Measurements from ENCODE around the gene VGF. TPM values are rescaled to one million over a fixed set of nuclear protein-coding genes. Genes with fewer than 3 reads are reported as not detected.
"Not testable (repeated sequence)": the region's sequence is repeated elsewhere in the genome, so short reads cannot be mapped to it uniquely, and the experiment has no call there.

The VGF gene
- total and polyA plus RNA-seq, 3 donors from 2014 or later = 0.87 to 2.3 (median 1.2) TPM

GRCh38 chr7:101113836-101114235, 51.5 kb downstream of the VGF start:
- no peaks in the 10 kb centered on the region for H3K27me3 ChIP-seq
- 86 to 90% methylated on average over 11 of the region's 11 CpGs for WGBS, 2 donors
- peaks cover 25% of the 10 kb centered on the region for H3K4me1 ChIP-seq
- H3K9me3 ChIP-seq = no peaks in the 10 kb centered on the region
- intact Hi-C loops (cut with DNase I; ENCODE audit: low total_unique reads) = no loop called here
- H3K27ac ChIP-seq = peak overlapping the region; percentile 82 to 92
- TF ChIP-seq POLR2A (IDR thresholded peaks at IDR 0.05) (no peak), CTCF (IDR thresholded peaks at IDR 0.05) (no peak)
- no peaks in the 10 kb centered on the region for H3K36me3 ChIP-seq (ENCODE audit: low read depth, missing control alignments)
- DNase-seq = no peak
- H3K4me3 ChIP-seq = no peak overlapping the region

GRCh38 chr7:101113140-101113539, 52.2 kb downstream of the VGF start:
- H3K27me3 ChIP-seq; H3K36me3 ChIP-seq (ENCODE audit: low read depth, missing control alignments); intact Hi-C loops (cut with DNase I; ENCODE audit: low total_unique reads); DNase-seq; H3K4me3 ChIP-seq; H3K9me3 ChIP-seq: not testable (repeated sequence)
- WGBS, 2 donors = 88 to 94% methylated on average over 7 of the region's 7 CpGs
- Histone ChIP-seq H3K27ac (peak overlapping the region; percentile 82 to 92), H3K4me1 (peaks cover 24% of the 10 kb centered on the region)

Small RNA genes within 50 kb of the gene (microRNA-seq; reads per million reads assigned to microRNA genes)
- 0 reads per million in 2 donors for gene MIR4653 (ENCODE audit: borderline number of aligned reads in 2 of 2, borderline replicate concordance in 1 of 2)

Small RNA genes within 50 kb of the gene (small RNA-seq; reads per million reads assigned to genes)
- 0 reads per million in 2 donors for gene MIR4653

Other genes starting within 250 kb of the VGF start
- 1 to 10 TPM; 1.6 to 2.1 TPM for gene MUC3A, start 216.0 kb downstream of the VGF start, total RNA-seq
- 1.5 TPM for gene MUC3A, start 216.0 kb downstream of the VGF start, polyA plus RNA-seq (ENCODE audit: insufficient read depth, low read depth, low replicate concordance)
- gene MUC12, start 196.0 kb downstream of the VGF start, total RNA-seq = 1 to 10 TPM; 3.5 to 6.2 TPM
- 5.3 TPM for gene MUC12, start 196.0 kb downstream of the VGF start, polyA plus RNA-seq (ENCODE audit: insufficient read depth, low read depth, low replicate concordance)
- under 1 TPM; 0.19 to 0.24 TPM for gene MUC17, start 145.5 kb downstream of the VGF start, total RNA-seq
- gene MUC17, start 145.5 kb downstream of the VGF start, polyA plus RNA-seq (ENCODE audit: insufficient read depth, low read depth, low replicate concordance) = 0.05 TPM
- gene TRIM56, start 80.1 kb downstream of the VGF start, total RNA-seq = 10 to 100 TPM; 15.3 to 20.4 TPM
- gene TRIM56, start 80.1 kb downstream of the VGF start, polyA plus RNA-seq (ENCODE audit: insufficient read depth, low read depth, low replicate concordance) = 8.7 TPM
- 1 to 10 TPM; 5.6 to 5.8 TPM for gene SERPINE1, start 38.5 kb downstream of the VGF start, total RNA-seq
- 7.6 TPM for gene SERPINE1, start 38.5 kb downstream of the VGF start, polyA plus RNA-seq (ENCODE audit: insufficient read depth, low read depth, low replicate concordance)
- 10 to 100 TPM; 31.7 to 54.8 TPM for gene AP1S1, start 11.1 kb downstream of the VGF start, total RNA-seq
- gene AP1S1, start 11.1 kb downstream of the VGF start, polyA plus RNA-seq (ENCODE audit: insufficient read depth, low read depth, low replicate concordance) = 46.3 TPM
- gene NAT16, start 14.7 kb upstream of the VGF start, total RNA-seq = under 1 TPM; 0.31 to 0.50 TPM
- gene NAT16, start 14.7 kb upstream of the VGF start, polyA plus RNA-seq (ENCODE audit: insufficient read depth, low read depth, low replicate concordance) = 0.26 TPM
- not detected for gene MOGAT3, start 35.5 kb upstream of the VGF start, total RNA-seq
- not detected for gene MOGAT3, start 35.5 kb upstream of the VGF start, polyA plus RNA-seq (ENCODE audit: insufficient read depth, low read depth, low replicate concordance)
- 10 to 100 TPM; 36.3 to 45.6 TPM for gene PLOD3, start 52.0 kb upstream of the VGF start, total RNA-seq
- gene PLOD3, start 52.0 kb upstream of the VGF start, polyA plus RNA-seq (ENCODE audit: insufficient read depth, low read depth, low replicate concordance) = 32.1 TPM
- gene ZNHIT1, start 52.6 kb upstream of the VGF start, total RNA-seq = 10 to 100 TPM; 57.8 to 58.4 TPM
- 48.3 TPM for gene ZNHIT1, start 52.6 kb upstream of the VGF start, polyA plus RNA-seq (ENCODE audit: insufficient read depth, low read depth, low replicate concordance)
- 10 to 100 TPM; 13.6 to 20.2 TPM for gene CLDN15, start 72.2 kb upstream of the VGF start, total RNA-seq
- 12.1 TPM for gene CLDN15, start 72.2 kb upstream of the VGF start, polyA plus RNA-seq (ENCODE audit: insufficient read depth, low read depth, low replicate concordance)
- gene FIS1, start 79.5 kb upstream of the VGF start, total RNA-seq = 100 to 1,000 TPM; 228 to 273 TPM
- 233 TPM for gene FIS1, start 79.5 kb upstream of the VGF start, polyA plus RNA-seq (ENCODE audit: insufficient read depth, low read depth, low replicate concordance)
- 10 to 100 TPM; 47.4 to 94.6 TPM for gene IFT22, start 156.2 kb upstream of the VGF start, total RNA-seq
- gene IFT22, start 156.2 kb upstream of the VGF start, polyA plus RNA-seq (ENCODE audit: insufficient read depth, low read depth, low replicate concordance) = 270 TPM
- 1 to 10 TPM in 1 of 2 donors, under 1 TPM in 1; 0.94 to 1.1 TPM for gene COL26A1, start 197.3 kb upstream of the VGF start, total RNA-seq
- 3.1 TPM for gene COL26A1, start 197.3 kb upstream of the VGF start, polyA plus RNA-seq (ENCODE audit: insufficient read depth, low read depth, low replicate concordance)